Right atrium auricular region (tissue), 2 donors: ENCODE measurements around the gene S1PR4. TPM values are rescaled to one million over a fixed set of nuclear protein-coding genes. Genes with fewer than 3 reads are reported as not detected.

Experiments used
- DNase-seq: peaks from one replicate; pipeline ENCODE4 v3.0.0-alpha.2; 2019; ENCODE audit warnings: low spot score
- H3K27ac ChIP-seq, 2 donors: fragments of 200-600 bp; sonication (generic); 1 replicate in 1 of 2; 2 replicates in 1 of 2; pipeline ENCODE4 v1.5.1; 2016 to 2019
- H3K27me3 ChIP-seq, 2 donors: fragments of 200-600 bp; sonication (generic); one replicate each; pipeline versions ENCODE4 v1.5.1 to v1.6.0; 2017 to 2019
- H3K36me3 ChIP-seq: fragments of 200-600 bp; sonication (generic); one replicate; pipeline ENCODE4 v1.5.1; 2016
- H3K4me1 ChIP-seq, 2 donors: fragments of 200-600 bp; sonication (generic); one replicate each; pipeline versions ENCODE4 v1.5.1 to v1.6.0; 2017 to 2019
- H3K4me3 ChIP-seq, 2 donors: fragments of 200-600 bp; sonication (generic); 1 replicate in 1 of 2; 2 replicates in 1 of 2; pipeline ENCODE4 v1.5.1; 2017 to 2019; ENCODE audit warnings: mild to moderate bottlenecking in 1 of 2, moderate library complexity in 1 of 2
- H3K9me3 ChIP-seq, 2 donors: fragments of 200-600 bp; sonication (generic); one replicate each; pipeline ENCODE4 v1.5.1; 2019
- total RNA-seq, 2 donors: library from RNA; depleted of rRNA; stranded (reverse); fragments of >200 nt; gene quantifications; one replicate each; pipeline ENCODE4 v1.1.0, GENCODE V29; 2016
- TF ChIP-seq, protein P1 (sequence below), 2 donors: fragments of 200-600 bp; sonication (generic); IDR thresholded peaks; one replicate each; pipeline ENCODE4 v1.5.1; 2019; ENCODE audit warnings: antibody characterized with exemption in 2 of 2

The S1PR4 gene
- total RNA-seq, 2 donors from 2014 or later, result 0.48 to 0.94 TPM

DNA sequence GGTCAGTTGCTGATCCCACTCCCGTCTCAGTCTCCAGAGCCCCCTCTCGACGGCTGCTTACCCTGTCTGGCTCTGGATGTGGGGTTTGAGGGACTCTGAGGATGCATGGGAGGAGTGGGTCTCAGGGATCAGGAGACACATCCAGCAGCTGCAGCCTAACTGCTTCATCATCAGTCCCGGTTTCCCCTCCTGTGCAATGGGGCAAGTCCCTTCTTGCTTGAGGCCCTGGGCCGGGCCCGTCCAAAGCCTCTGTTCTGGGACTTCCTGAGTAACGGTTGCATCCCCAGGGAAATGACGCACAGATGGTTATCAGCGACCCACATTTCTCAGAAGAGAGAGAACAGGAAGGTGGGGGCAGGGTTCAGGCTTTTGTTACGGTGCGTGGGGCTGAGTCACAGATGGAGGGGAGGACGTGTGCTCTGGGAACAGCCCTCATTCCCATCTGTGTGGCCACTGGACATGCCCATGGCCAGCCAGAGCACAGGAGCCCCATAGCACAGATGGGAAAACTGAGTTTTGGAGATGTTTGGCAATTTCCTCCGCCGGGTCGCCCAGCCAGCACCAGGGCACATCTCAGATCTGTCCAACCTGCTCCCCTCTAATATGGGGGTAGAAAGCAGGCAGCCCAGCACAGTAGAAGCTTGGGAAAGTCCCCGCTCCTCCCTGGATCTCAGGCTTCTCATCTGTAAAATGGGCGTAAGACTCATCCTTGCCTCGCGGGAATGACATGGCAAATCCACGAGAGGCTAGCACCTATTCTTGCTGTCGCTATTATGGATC lies 23.4 kb upstream of the S1PR4 start:
- Histone ChIP-seq H3K27me3 (no peaks in the 10 kb centered on the region), H3K36me3 (no peaks in the 10 kb centered on the region), H3K27ac (peak overlapping the region in 1 of 2 donors; percentile 48), H3K4me1 (peaks cover 0 to 14% of the 10 kb centered on the region in 2 donors), H3K9me3 (no peaks in the 10 kb centered on the region), H3K4me3 (no peak overlapping the region)
- peak; percentile 86 for DNase-seq
- TF ChIP-seq, protein P1, sequence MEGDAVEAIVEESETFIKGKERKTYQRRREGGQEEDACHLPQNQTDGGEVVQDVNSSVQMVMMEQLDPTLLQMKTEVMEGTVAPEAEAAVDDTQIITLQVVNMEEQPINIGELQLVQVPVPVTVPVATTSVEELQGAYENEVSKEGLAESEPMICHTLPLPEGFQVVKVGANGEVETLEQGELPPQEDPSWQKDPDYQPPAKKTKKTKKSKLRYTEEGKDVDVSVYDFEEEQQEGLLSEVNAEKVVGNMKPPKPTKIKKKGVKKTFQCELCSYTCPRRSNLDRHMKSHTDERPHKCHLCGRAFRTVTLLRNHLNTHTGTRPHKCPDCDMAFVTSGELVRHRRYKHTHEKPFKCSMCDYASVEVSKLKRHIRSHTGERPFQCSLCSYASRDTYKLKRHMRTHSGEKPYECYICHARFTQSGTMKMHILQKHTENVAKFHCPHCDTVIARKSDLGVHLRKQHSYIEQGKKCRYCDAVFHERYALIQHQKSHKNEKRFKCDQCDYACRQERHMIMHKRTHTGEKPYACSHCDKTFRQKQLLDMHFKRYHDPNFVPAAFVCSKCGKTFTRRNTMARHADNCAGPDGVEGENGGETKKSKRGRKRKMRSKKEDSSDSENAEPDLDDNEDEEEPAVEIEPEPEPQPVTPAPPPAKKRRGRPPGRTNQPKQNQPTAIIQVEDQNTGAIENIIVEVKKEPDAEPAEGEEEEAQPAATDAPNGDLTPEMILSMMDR (IDR thresholded peaks at IDR 0.05), result no peak

DNA sequence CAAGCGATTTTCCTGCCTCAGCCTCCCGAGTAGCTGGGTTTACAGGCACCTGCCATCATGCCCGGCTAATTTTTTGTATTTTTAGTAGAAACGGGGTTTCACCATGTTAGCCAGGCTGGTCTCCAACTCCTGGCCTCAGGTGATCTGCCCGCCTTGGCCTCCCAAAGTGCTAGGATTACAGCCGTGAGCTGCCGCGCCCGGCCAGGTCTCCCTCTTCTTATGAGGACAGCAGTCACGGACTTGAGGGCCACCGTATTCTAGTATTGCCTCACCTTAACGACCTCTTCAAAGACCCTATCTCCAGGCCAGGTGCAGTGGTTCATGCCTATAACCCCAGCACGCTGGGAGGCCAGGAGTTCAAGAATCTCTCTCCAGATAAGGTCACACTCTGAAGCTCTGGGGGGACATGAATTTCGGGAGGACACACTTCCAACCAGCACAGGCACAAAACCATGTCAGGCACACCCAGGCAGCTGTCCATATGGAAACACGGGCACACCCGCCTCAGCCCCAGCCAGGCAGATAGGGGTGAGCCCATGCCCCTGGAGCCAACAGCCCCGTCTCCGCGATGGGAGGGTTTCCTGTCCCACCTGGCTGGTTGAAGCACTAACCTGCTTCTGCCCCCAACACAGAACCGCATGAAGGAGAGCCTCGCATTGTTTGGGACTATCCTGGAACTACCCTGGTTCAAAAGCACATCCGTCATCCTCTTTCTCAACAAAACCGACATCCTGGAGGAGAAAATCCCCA lies 21.3 kb upstream of the S1PR4 start:
- H3K4me1 ChIP-seq, result peaks cover 0 to 14% of the 10 kb centered on the region in 2 donors
- TF ChIP-seq, protein P1 (IDR thresholded peaks at IDR 0.05), result no peak
- H3K36me3 ChIP-seq, result no peaks in the 10 kb centered on the region
- no peak for DNase-seq
- no peak overlapping the region for H3K27ac ChIP-seq
- no peaks in the 10 kb centered on the region for H3K27me3 ChIP-seq
- no peaks in the 10 kb centered on the region for H3K9me3 ChIP-seq
- no peak overlapping the region for H3K4me3 ChIP-seq

DNA sequence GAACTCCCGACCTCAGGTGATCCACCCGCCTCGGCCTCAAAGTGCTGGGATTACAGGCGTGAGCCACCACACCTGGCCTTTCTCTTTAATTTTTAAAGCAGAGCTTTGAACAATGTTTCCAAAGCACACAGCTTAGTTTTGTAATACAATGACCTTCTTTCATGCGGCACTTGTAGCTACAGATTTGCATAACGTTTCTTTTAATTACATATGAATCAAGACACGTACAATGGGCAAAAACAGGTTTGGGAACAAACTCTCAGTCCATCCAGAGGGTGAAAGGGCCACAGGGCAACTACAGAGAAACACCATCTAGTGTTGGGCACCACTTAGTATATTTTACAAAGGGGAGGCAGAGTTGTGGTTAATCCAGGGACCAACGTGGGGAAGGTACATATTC lies 19.0 kb upstream of the S1PR4 start:
- no peaks in the 10 kb centered on the region for H3K27me3 ChIP-seq
- no peaks in the 10 kb centered on the region for H3K9me3 ChIP-seq
- H3K36me3 ChIP-seq, result no peaks in the 10 kb centered on the region
- peaks cover 0 to 13% of the 10 kb centered on the region in 2 donors for H3K4me1 ChIP-seq
- no peak for DNase-seq
- TF ChIP-seq, protein P1 (IDR thresholded peaks at IDR 0.05), result no peak
- no peak overlapping the region for H3K4me3 ChIP-seq
- no peak overlapping the region for H3K27ac ChIP-seq

DNA sequence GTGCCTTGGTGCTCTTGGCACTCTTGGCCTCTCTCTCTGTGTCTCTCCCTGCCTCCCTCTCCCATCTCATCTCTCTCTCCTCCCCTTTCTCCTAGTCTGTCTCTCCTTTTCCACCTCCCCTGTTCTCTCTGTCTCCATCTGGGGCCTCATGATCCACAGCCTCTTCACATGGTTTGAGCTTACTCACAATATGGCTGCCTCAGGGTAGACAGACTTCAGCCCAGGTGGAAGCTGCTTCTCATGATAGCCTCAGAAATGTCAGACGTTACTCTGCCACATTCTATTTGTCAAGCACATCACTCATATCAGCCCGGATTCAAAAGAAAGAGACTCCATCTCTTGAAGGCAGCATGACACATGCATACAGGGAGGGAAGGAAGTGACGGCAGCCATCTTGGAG lies 18.4 kb upstream of the S1PR4 start:
- TF ChIP-seq, protein P1 (IDR thresholded peaks at IDR 0.05), result no peak
- H3K4me1 ChIP-seq, result peaks cover 0 to 6% of the 10 kb centered on the region in 2 donors
- no peak overlapping the region for H3K4me3 ChIP-seq
- H3K9me3 ChIP-seq, result no peaks in the 10 kb centered on the region
- H3K36me3 ChIP-seq, result no peaks in the 10 kb centered on the region
- H3K27ac ChIP-seq, result no peak overlapping the region
- H3K27me3 ChIP-seq, result no peaks in the 10 kb centered on the region
- no peak for DNase-seq

DNA sequence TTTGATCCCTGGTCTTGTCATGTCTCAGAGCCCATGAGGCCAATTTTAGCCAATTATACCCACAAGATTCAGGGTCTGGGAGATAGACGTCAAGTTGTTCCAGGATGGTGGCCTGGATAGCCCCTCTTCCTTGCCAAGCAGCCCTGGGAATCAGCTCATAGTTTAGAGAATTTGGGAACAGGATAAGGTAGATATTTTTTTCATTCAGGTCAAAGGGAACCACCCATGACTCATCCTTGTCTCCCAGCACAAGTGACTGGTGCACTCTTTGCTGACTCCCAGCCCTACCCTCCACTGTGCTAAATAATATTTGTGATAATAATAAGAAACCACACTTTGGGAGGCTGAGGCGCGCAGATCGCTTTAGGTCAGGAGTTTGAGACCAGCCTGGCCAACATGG lies 17.1 kb upstream of the S1PR4 start:
- Histone ChIP-seq H3K36me3 (no peaks in the 10 kb centered on the region), H3K9me3 (no peaks in the 10 kb centered on the region), H3K27ac (no peak overlapping the region), H3K27me3 (no peaks in the 10 kb centered on the region), H3K4me1 (no peaks in the 10 kb centered on the region), H3K4me3 (no peak overlapping the region)
- TF ChIP-seq, protein P1 (IDR thresholded peaks at IDR 0.05), result no peak
- no peak for DNase-seq
